Measurements from ENCODE around the gene RGL4.
"Not testable (repeated sequence)": the region's sequence is repeated elsewhere in the genome, so short reads cannot be mapped to it uniquely, and the experiment has no call there.

- not testable (repeated sequence) for TF ChIP-seq CTCF, POLR2A (IDR thresholded peaks at IDR 0.05)
Measured at GRCh38 chr22:23646526-23646925, 44.3 kb upstream of the RGL4 start.
